Measurements from ENCODE around the gene CCDC92. TPM values are rescaled to one million over a fixed set of nuclear protein-coding genes. Genes with fewer than 3 reads are reported as not detected.

The CCDC92 gene
- total RNA-seq, 2 donors from 2014 or later: 9.6 to 19.5 TPM

DNA sequence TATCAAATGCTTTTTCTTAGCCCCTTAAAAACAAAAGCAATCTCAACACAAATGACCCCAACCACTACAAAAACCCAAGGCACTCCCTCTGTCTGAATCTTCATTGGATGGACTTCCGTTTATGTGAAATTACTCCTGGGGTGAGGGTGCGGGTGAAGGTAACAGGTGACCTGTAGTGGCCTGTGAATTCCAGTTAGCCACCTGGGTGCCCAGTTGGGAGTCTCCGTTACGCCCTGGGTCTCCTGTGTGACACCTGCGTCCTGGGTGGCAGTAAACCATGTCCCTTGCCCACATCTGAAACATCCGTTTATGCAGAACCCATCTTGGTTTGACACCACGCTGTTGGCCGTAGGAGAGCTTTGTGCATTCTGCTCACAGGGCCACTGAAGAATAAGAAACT lies 62.6 kb downstream of the CCDC92 start:
- TF ChIP-seq, protein P1, sequence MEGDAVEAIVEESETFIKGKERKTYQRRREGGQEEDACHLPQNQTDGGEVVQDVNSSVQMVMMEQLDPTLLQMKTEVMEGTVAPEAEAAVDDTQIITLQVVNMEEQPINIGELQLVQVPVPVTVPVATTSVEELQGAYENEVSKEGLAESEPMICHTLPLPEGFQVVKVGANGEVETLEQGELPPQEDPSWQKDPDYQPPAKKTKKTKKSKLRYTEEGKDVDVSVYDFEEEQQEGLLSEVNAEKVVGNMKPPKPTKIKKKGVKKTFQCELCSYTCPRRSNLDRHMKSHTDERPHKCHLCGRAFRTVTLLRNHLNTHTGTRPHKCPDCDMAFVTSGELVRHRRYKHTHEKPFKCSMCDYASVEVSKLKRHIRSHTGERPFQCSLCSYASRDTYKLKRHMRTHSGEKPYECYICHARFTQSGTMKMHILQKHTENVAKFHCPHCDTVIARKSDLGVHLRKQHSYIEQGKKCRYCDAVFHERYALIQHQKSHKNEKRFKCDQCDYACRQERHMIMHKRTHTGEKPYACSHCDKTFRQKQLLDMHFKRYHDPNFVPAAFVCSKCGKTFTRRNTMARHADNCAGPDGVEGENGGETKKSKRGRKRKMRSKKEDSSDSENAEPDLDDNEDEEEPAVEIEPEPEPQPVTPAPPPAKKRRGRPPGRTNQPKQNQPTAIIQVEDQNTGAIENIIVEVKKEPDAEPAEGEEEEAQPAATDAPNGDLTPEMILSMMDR (IDR thresholded peaks at IDR 0.05): no peak

DNA sequence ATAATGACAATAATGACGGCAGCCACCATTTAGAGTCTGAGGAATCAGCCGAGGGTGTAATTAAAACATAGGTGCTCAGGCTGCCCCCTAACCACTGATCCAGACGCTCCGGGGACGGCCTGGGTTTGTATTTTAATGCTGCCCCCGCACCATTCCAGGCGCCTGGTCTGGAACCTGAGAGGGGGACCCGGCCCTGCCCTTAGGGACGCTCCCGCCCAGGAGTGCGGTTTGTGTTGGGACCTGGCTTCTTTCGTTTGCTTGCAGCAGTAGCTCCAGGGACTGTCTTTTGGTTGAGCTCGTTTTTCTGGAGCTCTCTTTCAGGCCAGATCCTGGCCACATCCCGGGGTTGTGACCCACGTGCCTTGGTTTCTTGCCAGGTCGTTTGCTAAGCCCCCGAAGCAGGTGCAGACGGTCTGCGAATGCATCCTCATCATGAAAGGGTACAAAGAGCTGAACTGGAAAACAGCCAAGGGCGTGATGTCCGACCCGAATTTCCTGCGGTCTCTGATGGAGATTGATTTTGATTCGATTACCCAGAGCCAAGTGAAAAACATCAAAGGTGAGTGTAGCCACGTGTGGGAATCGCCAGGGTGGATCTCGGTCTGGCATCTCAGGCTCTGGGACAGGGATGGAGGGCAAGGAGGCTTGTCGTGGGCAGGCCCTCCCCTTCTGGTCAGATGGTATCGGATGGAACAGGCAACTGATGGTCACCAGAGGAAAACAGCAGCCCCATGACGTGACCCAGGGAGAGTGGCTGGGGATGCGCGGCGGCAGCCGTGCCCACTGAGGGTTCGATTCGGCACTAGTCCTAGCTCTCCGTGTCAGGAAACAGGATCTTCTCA lies 63.5 kb downstream of the CCDC92 start:
- DNase-seq: no peak
- no peak overlapping the region for H3K27ac ChIP-seq
- H3K27me3 ChIP-seq: no peaks in the 10 kb centered on the region
- intact Hi-C loops (cut with DNase I): no loop called here
- H3K4me1 ChIP-seq: no peaks in the 10 kb centered on the region
- H3K9ac ChIP-seq (ENCODE audit: low read depth in 2 of 2, low read length in 2 of 2): no peak overlapping the region
- H3K9me3 ChIP-seq: no peaks in the 10 kb centered on the region
- H3K4me3 ChIP-seq: no peak overlapping the region
- TF ChIP-seq, protein P1 (IDR thresholded peaks at IDR 0.05): no peak
- H3K36me3 ChIP-seq: no peaks in the 10 kb centered on the region

More for the DNA sequence above, 62.6 kb downstream of the CCDC92 start:
- H3K9ac ChIP-seq (ENCODE audit: low read depth in 2 of 2, low read length in 2 of 2): no peak overlapping the region
- no peak overlapping the region for H3K4me3 ChIP-seq
- H3K9me3 ChIP-seq: no peaks in the 10 kb centered on the region
- no peak overlapping the region for H3K27ac ChIP-seq
- no peaks in the 10 kb centered on the region for H3K4me1 ChIP-seq
- no peak for DNase-seq
- no peaks in the 10 kb centered on the region for H3K27me3 ChIP-seq
- no peaks in the 10 kb centered on the region for H3K36me3 ChIP-seq
- intact Hi-C loops (cut with DNase I): no loop called here

DNA sequence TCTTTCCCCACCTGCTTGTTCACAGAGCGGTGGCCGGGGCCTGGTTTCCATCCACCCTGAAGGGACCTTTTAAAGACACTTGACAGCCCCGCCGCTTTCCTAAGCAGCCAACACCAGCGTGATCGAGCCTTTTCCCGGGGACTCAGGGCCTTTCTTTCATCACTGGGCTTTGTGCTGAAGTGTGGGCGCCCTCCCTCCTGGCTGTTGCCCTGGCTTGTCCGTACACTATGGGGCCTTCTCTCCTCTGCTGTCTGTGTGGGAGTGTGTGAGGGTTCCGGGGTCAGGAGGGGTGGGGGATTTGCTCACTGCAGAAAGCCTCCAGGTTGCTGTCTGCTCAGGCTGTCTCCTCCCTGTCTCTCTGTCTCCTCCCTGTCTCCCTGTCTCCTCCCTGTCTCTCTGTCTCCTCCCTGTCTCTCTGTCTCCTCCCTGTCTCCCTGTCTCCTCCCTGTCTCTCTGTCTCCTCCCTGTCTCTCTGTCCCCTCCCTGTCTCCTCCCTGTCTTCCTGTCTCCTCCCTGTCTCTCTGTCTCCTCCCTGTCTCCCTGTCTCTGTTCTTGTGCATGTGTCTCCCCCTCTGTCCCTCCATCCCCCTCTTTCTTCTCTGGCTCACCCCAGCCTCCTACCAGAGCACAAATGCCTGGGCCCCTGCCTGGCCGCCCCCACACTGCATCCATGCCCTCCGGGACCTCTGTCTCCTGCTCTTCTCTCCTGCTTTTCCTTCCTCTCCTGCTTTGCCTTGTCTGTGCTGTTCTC lies 64.7 kb downstream of the CCDC92 start:
- TF ChIP-seq, protein P1 (IDR thresholded peaks at IDR 0.05): no peak
- H3K4me3 ChIP-seq: no peak overlapping the region
- H3K36me3 ChIP-seq: no peaks in the 10 kb centered on the region
- no peaks in the 10 kb centered on the region for H3K4me1 ChIP-seq
- peak; percentile 25 for DNase-seq
- H3K9me3 ChIP-seq: no peaks in the 10 kb centered on the region
- no peaks in the 10 kb centered on the region for H3K27me3 ChIP-seq
- H3K27ac ChIP-seq: no peak overlapping the region
- intact Hi-C loops (cut with DNase I): no loop called here
- H3K9ac ChIP-seq (ENCODE audit: low read depth in 2 of 2, low read length in 2 of 2): no peak overlapping the region

DNA sequence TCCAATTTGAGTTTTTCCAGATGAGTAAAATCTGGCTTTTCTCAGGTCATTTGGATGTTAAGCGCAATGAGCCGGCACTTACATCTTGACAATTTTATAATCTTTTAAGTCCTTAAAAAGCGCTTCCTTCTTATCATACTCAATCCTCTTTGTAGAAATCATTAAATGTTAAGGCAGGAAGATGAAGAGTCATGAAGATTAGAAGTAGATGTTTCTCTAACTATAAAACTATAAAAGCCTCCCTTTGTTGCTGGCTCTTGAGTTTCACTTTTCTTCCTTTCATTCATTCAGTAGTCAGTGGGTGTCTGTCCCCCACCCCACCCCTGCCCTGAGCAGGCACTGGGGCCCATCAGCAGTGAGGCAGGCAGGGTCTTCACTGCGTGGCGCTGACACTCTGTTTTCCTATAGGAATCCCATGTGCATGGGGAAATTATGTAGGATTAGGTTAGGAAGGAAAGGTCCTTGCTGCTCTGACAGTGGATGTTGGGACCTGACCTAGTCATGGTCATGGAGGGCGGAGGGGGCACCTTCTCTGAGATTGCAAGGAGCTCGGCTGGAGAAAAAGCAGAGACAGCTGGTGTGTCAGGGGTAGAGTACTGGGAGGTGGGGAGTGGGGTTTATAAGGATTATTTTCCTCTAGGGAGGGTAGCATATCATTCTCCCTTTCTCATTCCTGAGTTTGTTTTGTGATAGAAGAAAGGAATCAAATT lies 65.8 kb downstream of the CCDC92 start:
- Histone ChIP-seq H3K9me3 (no peaks in the 10 kb centered on the region), H3K4me1 (no peaks in the 10 kb centered on the region), H3K27ac (no peak overlapping the region), H3K36me3 (no peaks in the 10 kb centered on the region), H3K9ac (ENCODE audit: low read depth in 2 of 2, low read length in 2 of 2) (no peak overlapping the region), H3K27me3 (no peaks in the 10 kb centered on the region), H3K4me3 (no peak overlapping the region)
- intact Hi-C loops (cut with DNase I): no loop called here
- TF ChIP-seq, protein P1 (IDR thresholded peaks at IDR 0.05): no peak
- DNase-seq: no peak

DNA sequence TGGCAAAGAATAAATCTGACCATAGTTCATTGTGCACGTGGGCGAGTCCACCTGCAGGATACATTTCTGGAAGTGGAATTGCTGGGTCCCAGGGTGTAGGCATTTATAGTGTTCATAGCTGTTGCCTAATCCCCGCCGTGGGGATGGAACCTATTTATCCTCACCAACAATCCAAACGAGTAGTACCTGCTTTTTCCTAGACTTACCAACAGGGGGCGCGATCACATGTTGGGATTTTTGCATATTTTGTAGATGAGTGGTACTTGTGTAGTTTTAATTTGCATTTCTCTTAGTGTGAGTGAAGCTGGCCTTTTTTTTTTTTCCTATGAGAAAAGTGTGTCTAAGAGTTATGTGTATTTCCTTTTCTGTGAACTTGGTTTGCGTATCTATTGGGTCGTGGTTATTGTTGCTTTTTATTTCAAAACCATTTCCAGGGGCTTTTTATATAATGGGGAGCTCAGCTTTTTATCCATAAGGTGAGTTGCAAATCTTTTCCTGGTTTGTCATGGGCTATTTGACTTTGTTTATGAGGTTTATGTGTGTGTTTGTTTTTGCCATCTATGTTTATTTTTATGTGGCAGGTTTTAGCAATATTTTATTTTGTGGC lies 67.2 kb downstream of the CCDC92 start:
- no peaks in the 10 kb centered on the region for H3K4me1 ChIP-seq
- TF ChIP-seq, protein P1 (IDR thresholded peaks at IDR 0.05): peak; percentile 64
- no peaks in the 10 kb centered on the region for H3K9me3 ChIP-seq
- intact Hi-C loops (cut with DNase I): loop anchor here (2.0 kb wide), 1 partner anchor 79 kb away; no protein-coding TSS in a partner anchor
- H3K27me3 ChIP-seq: no peaks in the 10 kb centered on the region
- no peaks in the 10 kb centered on the region for H3K36me3 ChIP-seq
- DNase-seq: peak; percentile 69
- no peak overlapping the region for H3K4me3 ChIP-seq
- no peak overlapping the region for H3K9ac ChIP-seq (ENCODE audit: low read depth in 2 of 2, low read length in 2 of 2)
- no peak overlapping the region for H3K27ac ChIP-seq
